ENCODE results near the gene MAL.

GRCh38 chr2:95027369-95027720 lies 1.8 kb downstream of the MAL start:
- TF ChIP-seq CTCF (IDR thresholded peaks at IDR 0.05; ENCODE audit: poor library complexity), result no peak
- no peak for TF ChIP-seq EZH2phosphoT487 (IDR thresholded peaks at IDR 0.05; ENCODE audit: low read depth, severe bottlenecking, unreplicated experiment)

Data from hepatocyte (in vitro differentiated cells).